ENCODE data around the gene DNAJB6. TPM values are rescaled to one million over a fixed set of nuclear protein-coding genes. Genes with fewer than 3 reads are reported as not detected.

DNAJB6 gene
- total RNA-seq, 2 donors from 2014 or later: 126 to 174 TPM

Other genes with a start within 250 kb of the DNAJB6 start
- 10 to 100 TPM; 53.4 to 55.9 TPM for gene UBE3C, start 198.1 kb upstream of the DNAJB6 start, total RNA-seq